GM18520 (cell line): ENCODE results near the gene IGFL1.
"Not testable (repeated sequence)": the region's sequence is repeated elsewhere in the genome, so short reads cannot be mapped to it uniquely, and the experiment has no call there.

ENCODE experiments used
- ATAC-seq: cut with Tn5 transposase; IDR thresholded peaks from one replicate; pipeline ENCODE4 v1.9.1; 2021; ENCODE audit not compliant: unreplicated experiment

Gene IGFL1

GRCh38 chr19:46229442-46229841, at the start of gene IGFL1:
Gene IGFL1 (plus strand): TSS chr19:46229742. CDS start chr19:46229775, 33 bp downstream.
- ATAC-seq: no peak

- ATAC-seq: no peak
These were observed 48.7 kb upstream of the IGFL1 start for GRCh38 chr19:46180701-46181387.

- ATAC-seq: no peak
These were observed 48.2 kb upstream of the IGFL1 start for GRCh38 chr19:46181388-46181779.

GRCh38 chr19:46182476-46182875, 47.1 kb upstream of the IGFL1 start:
- ATAC-seq: no peak

GRCh38 chr19:46184775-46185710, 44.5 kb upstream of the IGFL1 start:
- not testable (repeated sequence) for ATAC-seq

- no peak for ATAC-seq
These were observed 43.3 kb upstream of the IGFL1 start for GRCh38 chr19:46186101-46186716.

- ATAC-seq: no peak
These were observed 42.8 kb upstream of the IGFL1 start for GRCh38 chr19:46186717-46187101.

- ATAC-seq: no peak
These were observed 39.3 kb upstream of the IGFL1 start for GRCh38 chr19:46189971-46190888.

- ATAC-seq: no peak
These were observed 38.2 kb upstream of the IGFL1 start for GRCh38 chr19:46191356-46191755.

- ATAC-seq: no peak
These were observed 37.6 kb upstream of the IGFL1 start for GRCh38 chr19:46191972-46192371.

- not testable (repeated sequence) for ATAC-seq
These were observed 36.9 kb upstream of the IGFL1 start for GRCh38 chr19:46192626-46192991.

GRCh38 chr19:46192992-46193650, 36.4 kb upstream of the IGFL1 start:
- no peak for ATAC-seq

- no peak for ATAC-seq
These were observed 35.9 kb upstream of the IGFL1 start for GRCh38 chr19:46193678-46194077.

GRCh38 chr19:46195104-46195503, 34.4 kb upstream of the IGFL1 start:
- ATAC-seq: no peak

GRCh38 chr19:46195919-46196318, 33.6 kb upstream of the IGFL1 start:
- ATAC-seq: not testable (repeated sequence)

GRCh38 chr19:46196410-46197124, 33.0 kb upstream of the IGFL1 start:
- no peak for ATAC-seq

GRCh38 chr19:46197314-46198070, 32.0 kb upstream of the IGFL1 start:
- no peak for ATAC-seq

GRCh38 chr19:46198756-46199155, 30.8 kb upstream of the IGFL1 start:
- ATAC-seq: no peak
